Activated effector memory CD4-positive, alpha-beta T cell treated with anti-CD3 and anti-CD28 coated beads, Interleukin-2, amount 50 U/mL, for 16 hours (primary cell): Measurements from ENCODE around the gene TAMALIN.
A peak's percentile ranks its signal among the peaks of the same experiment; 100 is the strongest.

Source experiments
- DNase-seq: peaks from one replicate; pipeline ENCODE4 v3.0.0-alpha.2; 2020

The TAMALIN gene

DNA sequence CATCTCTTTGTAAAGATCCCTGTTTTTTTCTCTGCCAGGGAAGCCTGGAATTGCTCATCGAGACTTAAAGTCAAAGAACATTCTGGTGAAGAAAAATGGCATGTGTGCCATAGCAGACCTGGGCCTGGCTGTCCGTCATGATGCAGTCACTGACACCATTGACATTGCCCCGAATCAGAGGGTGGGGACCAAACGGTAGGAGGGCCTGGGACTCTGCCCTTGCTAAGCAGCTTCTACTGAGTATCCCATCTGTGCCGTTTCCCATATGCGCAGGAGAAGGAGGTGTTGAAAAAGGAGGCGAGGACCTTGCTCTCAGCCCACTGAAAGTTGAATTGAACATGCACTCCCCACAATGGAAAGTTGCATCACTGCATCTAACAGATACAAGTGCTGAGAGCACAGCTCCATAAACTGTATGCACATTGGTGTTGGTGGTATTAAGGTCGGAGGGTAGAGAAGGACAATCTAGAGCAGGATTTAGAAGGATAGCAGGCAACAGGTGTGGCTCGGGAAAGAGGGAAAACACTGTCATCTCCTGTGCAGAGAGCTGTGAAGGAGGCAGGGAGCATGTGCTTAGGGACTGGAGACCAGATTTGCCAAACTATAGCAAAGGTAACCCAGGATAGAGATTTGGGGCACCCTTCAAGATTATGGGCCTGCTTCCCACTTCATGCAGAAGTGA, 21.5 kb upstream of the TAMALIN start:
- DNase-seq = no peak

DNA sequence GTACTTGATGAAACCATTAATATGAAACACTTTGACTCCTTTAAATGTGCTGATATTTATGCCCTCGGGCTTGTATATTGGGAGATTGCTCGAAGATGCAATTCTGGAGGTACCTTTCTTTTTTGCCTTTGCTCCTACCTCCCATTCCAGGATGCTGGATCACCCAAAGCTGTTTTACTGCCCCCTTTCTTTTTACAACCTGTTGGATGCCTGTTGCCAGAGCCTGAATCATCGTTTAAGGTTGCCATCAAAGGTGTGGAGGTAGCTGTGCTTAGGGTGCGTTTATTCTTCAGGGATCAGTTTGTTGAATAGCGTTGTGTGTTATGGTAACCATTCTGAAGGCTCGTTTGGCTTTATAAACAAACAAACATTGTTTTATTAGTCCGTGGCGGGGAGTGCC, 19.9 kb upstream of the TAMALIN start:
- no peak for DNase-seq

DNA sequence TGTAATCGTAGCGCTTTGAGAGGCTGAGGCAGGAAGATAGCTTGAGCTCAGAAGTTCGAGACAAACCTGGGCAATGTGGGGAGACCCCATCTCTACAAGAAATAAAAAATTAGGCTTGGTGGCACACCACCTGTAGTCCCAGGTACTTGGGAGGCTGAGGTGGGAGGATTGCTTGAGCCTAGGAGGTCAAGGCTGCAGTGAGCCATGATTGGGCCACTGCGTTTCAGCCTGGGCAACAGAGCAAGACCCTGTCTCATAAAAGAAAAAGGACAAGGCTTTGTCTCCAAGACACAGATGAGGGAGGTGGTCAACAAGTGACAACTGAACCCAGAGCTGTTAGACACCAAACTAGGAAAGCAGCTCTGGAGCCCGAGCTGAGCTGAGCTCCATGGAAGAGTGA, 14.5 kb upstream of the TAMALIN start:
- no peak for DNase-seq

DNA sequence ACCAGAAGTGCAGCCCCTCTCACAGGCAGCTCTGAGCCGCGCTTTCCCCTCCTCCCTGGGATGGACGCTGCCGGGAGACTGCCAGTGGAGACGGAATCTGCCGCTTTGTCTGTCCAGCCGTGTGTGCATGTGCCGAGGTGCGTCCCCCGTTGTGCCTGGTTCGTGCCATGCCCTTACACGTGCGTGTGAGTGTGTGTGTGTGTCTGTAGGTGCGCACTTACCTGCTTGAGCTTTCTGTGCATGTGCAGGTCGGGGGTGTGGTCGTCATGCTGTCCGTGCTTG, 12.3 kb upstream of the TAMALIN start:
- no peak for DNase-seq

DNA sequence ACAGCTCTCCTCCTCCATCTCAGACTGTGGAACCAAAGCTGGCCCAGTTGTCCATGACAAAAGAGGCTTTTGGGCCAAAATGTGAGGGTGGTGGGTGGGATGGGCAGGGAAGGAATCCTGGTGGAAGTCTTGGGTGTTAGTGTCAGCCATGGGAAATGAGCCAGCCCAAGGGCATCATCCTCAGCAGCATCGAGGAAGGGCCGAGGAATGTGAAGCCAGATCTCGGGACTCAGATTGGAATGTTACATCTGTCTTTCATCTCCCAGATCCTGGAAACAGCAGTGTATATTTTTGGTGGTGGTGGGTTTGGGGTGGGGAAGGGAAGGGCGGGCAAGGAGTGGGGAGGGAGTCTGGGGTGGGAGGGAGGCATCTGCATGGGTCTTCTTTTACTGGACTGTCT, 11.8 kb upstream of the TAMALIN start:
- no peak for DNase-seq

DNA sequence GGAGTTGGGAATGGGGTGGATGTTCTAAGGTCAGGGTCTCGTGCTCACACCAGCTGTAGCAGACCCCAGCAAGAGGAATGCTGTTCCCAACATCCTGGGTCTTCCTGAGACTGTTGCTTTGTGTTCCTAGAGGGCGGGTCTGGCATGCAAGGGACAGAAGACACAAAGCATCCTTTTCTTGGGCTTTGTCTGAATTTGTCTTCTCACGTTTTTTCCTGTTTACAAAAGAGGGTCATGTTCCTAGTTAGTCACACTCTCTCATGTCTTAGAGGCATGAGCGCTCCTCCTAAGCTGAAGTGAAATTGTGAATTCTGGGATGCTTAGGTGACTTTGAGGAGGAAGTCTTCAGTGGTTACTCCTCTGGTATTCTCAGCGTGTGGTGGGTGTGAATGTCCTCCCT, 9.6 kb upstream of the TAMALIN start:
- DNase-seq = no peak

DNA sequence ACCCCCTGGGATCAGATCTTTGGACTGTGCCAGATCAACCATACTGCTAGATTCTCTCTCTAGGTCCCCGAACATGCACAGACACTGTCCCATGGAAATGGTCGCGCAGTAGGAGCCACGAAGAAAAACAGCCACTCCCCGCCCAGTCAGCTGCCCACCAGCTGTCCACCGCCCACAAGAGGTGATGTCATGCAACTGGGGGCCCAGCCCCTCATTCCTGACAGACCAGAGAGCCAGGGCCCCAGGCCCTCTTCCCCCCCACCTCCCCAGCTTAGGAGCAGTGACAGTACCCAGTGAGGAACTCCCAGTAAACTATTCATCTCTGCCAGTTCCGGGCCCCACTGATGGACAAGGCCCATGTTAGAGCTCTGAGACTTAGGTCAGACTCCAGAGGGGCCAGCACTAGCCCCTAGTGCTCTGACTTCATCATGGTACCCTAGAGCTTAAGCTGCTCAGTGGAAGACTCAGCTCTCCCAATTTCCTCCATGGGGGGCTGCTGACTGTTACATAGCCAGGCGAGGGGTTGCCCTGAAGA, 3.7 kb upstream of the TAMALIN start:
- no peak for DNase-seq

DNA sequence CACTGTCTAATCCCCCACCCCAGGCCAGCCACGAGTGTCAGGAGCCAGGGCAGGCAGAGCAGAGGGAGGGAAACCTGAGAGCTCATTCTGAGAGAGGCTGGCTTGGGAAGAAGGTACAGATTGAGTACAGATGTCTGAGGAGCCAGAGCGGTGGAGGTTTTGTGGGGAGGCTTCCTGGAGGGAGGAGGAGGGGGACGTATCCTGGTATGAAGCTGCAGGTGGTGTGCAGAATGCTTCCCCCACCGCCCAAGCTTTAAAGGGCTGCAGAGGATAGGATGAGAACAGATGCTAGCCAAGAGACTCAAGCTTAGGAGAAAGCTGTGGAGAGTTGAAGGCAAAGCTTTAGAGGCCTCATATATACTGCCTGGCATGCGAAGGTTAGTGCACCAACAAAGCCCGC, 3.2 kb upstream of the TAMALIN start:
- no peak for DNase-seq

DNA sequence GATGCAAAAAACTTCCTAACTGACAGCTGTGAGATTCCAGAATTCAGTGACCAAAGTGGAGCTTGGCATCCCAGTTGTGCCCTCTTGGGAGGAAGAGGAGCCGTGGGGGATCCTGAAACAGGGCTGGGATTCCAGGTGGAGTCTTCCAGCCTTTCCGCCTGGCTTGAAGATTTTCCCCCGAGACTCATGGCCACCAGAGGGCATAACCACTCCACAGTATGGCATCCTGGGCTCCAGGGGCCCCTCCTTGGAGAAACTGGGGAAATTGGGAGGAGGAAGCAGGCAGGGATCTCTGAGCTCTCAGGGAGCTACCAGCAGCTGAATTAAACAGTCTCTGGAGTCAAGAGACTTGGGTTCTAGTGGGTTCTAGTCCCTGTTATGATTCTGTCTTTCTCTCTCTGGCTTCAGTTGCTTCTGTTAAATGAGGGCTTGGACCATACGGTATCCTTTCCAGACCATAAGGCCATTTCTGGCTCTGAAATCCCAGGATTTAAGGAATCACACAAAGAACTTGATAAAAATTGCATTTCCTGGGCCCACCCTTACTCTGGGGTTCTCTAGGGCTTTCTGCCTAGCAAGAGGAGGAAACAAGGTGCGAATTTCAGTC, 2.6 kb upstream of the TAMALIN start:
- no peak for DNase-seq

DNA sequence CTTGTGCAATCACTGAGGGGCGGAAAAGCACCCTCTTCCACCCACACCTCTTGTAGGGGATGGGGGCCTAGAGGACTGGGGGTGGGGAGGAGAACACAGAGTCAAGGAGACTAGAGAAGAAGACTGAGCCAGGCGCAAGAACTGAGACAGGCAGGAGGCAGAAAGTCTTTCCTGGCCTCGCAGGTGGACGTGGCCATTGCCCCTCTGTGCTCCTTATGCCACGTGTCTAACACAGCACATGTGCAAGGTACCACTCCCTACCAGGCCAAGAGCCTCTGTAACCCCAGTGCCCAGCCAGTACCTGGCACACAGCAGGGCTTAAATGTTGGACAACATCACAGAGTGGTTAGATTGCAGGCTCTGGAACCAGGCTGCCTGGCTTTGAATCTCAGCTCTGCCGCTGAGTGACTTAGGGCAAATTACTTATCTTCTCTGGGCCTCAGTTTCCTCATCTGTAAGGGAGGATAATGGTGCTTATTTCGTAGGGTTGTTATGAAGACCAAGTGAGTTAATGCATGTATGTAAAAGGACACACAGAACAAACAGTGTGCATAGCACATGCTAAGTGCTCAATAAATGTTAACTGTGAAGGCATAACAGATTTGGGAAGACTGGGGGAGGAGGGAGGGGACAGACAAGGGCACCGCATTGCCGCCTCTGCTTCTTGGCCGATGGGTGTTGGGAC, 1.4 kb upstream of the TAMALIN start:
- DNase-seq = no peak

DNA sequence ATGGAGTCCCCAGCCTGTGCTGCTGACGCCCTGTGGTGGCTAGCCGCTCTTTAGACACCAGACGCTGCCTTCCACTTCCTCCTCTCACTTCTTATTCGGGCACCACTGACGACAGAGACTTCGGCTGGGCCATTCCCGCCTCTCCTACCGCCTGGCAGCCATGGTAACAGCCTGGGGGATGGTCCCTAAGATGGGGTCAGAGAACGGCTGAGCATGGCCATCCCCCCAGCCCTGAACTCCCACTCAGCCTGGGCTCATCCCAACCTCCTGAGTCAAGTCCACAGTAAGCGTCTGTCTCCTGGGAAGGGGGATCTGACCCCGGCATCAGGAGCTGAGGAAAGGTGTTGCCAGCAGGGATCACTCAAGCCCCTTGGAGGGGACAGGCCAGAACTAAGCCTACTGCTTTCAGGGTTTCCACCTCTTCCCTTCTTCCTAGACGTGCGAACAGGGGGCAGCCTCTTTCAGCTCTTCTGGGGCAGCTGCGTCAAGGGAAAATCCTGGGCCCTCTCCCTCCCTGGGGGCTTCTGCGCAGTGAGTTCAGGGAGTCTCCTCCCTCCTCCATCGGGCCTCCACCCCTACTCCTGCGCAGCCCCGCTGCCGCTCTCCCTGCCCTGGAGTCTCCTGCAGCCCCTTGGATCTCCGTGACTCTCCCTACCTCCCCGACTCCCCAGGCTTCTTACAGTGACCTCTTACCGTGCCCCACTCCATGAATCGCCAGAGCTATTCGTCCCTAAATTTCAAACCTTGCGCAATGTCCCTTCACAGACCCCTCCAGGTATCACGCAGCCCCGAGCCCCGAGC, 643 bp upstream of the TAMALIN start:
- no peak for DNase-seq

DNA sequence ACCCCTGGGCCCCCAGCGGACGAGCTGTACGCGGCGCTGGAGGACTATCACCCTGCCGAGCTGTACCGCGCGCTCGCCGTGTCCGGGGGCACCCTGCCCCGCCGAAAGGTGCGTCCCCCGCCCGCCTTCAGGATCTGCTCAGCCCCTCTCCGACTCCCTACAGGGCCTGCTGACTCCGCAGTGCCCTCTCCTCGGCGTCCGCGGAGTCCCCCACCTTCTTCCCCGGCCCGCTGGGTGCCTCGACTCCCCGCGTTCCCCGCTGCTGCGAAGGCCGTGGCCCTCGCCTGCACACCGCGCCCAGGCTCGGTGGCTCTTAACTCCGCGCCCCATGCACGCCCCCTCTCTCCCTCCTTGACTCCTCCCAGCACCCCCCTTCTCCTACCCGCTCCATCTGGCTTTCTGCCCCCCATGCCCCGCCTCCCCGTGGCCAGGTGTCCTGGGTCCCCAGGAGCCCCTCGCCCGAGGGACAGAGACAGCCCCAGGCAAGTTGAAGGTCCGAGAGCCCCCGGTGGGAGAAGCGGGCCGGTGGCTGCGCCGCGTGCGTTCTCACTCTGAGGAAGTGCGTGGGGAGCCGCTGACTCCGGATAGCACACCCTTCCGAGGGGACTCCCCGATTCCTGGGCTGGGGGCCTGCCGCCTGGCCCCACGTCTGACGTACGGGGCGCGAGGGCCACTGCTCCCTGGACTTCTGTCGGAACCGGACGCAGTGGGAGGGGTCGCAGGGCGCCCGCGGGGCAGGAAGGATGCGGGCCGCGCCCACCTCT, 594 bp downstream of the TAMALIN start:
- DNase-seq = peak; percentile 83

DNA sequence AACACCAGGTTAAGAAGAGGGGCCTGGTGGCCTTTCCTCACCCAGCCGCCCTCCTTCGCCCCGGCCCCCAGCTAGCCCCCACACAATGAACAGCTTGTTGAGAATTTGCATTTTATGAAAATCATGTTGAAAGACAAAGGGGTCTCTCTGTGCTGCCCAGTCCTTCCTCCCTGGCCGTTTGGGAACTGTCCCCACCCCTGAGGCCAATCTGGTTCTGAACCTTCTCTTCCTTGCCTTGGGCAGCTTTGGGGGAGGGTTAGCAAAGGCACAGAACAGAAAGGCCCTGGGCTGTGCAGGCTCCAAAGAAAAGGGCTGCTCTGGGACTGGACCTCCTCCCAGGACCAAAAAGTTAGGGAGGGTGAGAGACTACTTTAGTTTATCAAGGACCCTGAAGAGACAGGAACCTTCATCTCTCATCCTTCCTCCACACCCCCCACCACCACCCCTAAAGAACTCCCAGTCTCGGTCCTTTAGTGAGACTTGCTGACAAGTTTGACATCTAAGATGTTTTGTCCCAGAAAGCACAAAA, 1.3 kb downstream of the TAMALIN start:
- no peak for DNase-seq

DNA sequence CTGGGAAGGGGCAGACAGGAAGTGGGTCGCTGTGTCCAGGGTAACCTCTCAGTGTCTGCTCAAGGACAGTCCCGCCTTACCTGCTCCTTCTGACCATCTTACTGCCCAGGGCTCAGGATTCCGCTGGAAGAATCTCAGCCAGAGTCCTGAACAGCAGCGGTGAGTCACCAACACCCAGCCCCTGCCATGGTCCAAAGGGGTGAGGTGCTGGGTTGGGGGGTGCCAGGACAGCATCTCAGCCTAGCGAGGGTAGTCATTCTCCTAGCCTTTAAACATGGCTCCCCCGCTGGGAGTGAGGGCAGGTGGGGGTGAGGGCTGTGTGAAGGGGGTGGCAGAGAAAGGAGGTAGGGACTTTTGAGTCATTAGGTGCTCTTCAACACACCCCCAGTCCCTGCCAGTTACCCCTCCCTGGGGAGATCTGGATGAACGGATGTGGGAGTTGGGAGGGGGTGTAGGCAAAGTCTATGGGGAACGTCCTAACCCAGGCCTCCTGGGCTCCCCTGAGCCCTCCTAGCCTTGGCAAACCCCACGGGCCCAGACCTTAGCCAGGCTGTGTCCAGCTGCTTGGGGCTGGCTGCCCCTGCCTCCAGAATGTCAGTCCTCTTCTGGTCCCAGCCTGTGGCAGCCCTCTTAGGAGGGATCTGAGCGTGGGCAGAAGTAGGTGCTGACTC, 2.5 kb downstream of the TAMALIN start:
- no peak for DNase-seq

DNA sequence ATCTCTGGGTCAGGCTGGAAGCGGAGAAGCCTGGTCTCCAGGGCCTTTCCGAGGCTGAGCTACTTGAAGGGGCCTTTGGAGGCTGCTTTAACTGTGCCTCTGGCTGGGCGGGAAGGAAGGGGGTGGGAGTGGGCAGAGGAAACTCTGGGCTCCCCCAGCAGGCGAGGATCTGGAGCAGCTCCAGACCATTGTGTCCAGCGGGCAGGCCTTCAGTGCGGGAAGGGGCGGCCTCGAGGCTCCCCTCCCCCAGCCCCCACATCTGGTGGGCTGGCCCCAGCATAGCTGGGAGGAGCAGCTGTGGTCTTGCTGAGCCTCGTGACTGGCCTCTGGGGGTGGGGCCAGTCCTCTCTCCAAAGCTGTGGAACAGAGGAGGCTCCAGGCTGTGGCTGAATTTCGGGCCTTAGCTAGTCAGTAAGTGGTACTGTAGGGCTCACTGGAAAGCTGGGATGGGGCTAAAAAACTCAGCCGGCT, 3.4 kb downstream of the TAMALIN start:
- DNase-seq = no peak

DNA sequence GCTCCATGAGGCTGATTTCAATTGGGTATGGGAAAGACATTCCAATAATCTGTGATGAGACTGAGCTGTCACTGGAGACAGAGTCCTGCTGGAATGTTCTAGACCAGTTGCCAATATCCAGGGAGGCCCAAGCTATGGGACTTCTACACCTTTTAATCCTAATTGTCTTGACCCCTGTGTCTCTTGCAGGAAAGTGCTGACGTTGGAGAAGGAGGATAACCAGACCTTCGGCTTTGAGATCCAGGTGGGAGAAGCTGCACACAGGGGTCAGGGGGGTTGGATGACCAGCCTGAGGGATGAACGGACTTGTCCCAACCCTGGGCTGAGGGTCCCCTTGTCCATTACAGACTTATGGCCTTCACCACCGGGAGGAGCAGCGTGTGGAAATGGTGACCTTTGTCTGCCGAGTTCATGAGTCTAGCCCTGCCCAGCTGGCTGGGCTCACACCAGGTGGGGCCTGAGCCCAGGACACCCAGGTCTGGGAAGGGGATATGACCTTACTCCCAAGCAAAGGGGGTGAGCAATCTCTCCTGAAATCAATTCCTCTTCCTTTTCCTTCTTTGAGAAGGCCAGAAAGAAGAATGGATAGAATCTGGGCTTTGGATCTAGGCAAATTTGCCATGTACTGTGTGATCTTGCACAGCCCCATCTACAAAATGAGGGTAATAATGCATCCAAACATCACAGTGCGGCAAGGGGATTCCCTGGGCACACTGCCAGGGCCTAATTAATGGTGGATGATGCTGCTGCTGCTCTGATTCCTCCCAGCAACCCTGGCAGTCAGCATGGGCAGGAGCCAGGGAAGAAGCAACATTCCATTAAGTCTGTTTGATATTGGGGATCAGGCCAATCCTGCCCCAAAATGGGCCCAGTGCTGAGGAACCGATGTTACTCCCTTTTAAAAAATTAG, 4.2 kb downstream of the TAMALIN start:
- DNase-seq = no peak

DNA sequence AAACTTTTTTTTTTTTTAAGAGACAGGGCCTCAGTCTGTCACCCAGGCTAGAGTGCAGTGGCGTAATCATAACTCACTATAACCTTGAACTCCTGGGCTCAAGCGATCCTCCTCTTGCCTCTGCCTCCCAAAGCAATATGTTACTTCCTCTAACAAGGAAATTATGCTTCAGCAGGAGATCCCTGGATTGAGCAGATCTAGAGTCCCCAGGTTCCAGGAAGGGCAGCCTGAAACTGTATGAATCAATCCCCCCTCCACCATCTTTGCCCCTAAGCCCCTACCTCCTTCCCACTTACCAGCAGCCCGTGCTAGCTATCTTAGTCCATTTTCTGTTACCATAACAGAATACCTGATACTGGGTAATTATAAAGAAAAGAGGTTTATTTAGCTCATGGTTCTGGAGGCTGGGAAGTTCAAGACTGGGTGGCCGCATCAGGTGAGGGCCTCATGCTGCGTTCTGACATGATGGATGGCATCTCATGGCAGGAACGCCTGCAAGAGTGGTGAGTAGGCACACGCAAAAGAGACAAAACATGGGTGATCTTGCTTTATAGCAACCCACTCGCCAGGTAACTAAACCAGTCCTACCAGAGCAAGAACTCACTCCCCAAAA, 5.0 kb downstream of the TAMALIN start:
- DNase-seq = no peak

DNA sequence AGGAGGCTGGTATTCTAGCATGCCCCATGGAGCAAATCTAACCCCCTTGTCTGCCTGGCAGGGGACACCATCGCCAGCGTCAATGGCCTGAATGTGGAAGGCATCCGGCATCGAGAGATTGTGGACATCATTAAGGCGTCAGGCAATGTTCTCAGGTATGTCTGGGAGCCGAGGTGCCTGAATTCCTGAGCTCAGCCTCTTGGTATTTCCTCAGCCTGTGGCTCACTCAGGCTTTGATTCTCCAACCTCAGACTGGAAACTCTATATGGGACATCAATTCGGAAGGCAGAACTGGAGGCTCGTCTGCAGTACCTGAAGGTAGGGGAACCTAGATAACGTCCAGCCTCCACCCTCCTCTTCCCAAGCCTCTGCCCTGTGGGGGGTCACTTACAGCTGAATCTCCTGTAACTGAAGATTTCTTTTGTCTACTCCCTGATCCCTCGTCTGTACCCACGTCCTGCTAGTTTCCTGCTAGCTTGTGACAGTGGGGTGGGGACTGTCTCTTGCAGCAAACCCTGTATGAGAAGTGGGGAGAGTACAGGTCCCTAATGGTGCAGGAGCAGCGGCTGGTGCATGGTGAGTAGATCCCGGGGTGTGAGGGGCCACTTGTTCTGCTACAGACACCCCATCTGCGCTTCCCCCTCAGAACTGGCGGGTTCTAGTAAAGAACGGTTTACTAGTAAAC, 7.0 kb downstream of the TAMALIN start:
- no peak for DNase-seq
